Measurements from ENCODE around the gene TNKS1BP1.

The TNKS1BP1 gene

GRCh38 chr11:57305523-57305922, 19.2 kb downstream of the TNKS1BP1 start:
- Histone ChIP-seq H3K27me3 (ENCODE audit: insufficient read depth, low read length) (no peaks in the 10 kb centered on the region), H3F3A (ENCODE audit: insufficient read depth, low read length) (no peaks in the 10 kb centered on the region), H4K20me1 (ENCODE audit: insufficient read depth, low read length) (no peaks in the 10 kb centered on the region), H3K4me2 (ENCODE audit: low read length) (no peak overlapping the region), H3K4me3 (ENCODE audit: low read depth, low read length, poor library complexity, severe bottlenecking) (no peak overlapping the region), H2AFZ (ENCODE audit: low read length) (no peak overlapping the region), H3K9me3 (ENCODE audit: low read length) (no peaks in the 10 kb centered on the region), H3K4me1 (ENCODE audit: insufficient read depth, low read length, severe bottlenecking) (no peaks in the 10 kb centered on the region), H3K27ac (ENCODE audit: low read depth, low read length, poor library complexity, severe bottlenecking) (no peak overlapping the region), H3K9me2 (ENCODE audit: low read depth, low read length) (no peaks in the 10 kb centered on the region), H3K79me2 (ENCODE audit: insufficient read depth, low read length) (no peaks in the 10 kb centered on the region), H3K36me3 (ENCODE audit: insufficient read depth, low read length) (peaks cover 31% of the 10 kb centered on the region), H3K9ac (ENCODE audit: low read length) (no peak overlapping the region)
- TF ChIP-seq EZH2 (IDR thresholded peaks at IDR 0.05; ENCODE audit: borderline replicate concordance, low read length) (no peak), CTCF (IDR thresholded peaks at IDR 0.05; ENCODE audit: low read length) (no peak)

GRCh38 chr11:57303990-57304579, 20.7 kb downstream of the TNKS1BP1 start:
- no peak overlapping the region for H3K4me3 ChIP-seq (ENCODE audit: low read depth, low read length, poor library complexity, severe bottlenecking)
- H3K9ac ChIP-seq (ENCODE audit: low read length), result no peak overlapping the region
- H4K20me1 ChIP-seq (ENCODE audit: insufficient read depth, low read length), result no peaks in the 10 kb centered on the region
- no peaks in the 10 kb centered on the region for H3K4me1 ChIP-seq (ENCODE audit: insufficient read depth, low read length, severe bottlenecking)
- H3K36me3 ChIP-seq (ENCODE audit: insufficient read depth, low read length), result peaks cover 31% of the 10 kb centered on the region
- no peaks in the 10 kb centered on the region for H3K9me2 ChIP-seq (ENCODE audit: low read depth, low read length)
- H3K27me3 ChIP-seq (ENCODE audit: insufficient read depth, low read length), result no peaks in the 10 kb centered on the region
- no peak overlapping the region for H3K4me2 ChIP-seq (ENCODE audit: low read length)
- TF ChIP-seq CTCF (IDR thresholded peaks at IDR 0.05; ENCODE audit: low read length) (no peak), EZH2 (IDR thresholded peaks at IDR 0.05; ENCODE audit: borderline replicate concordance, low read length) (no peak)
- no peak overlapping the region for H3K27ac ChIP-seq (ENCODE audit: low read depth, low read length, poor library complexity, severe bottlenecking)
- no peak overlapping the region for H2AFZ ChIP-seq (ENCODE audit: low read length)
- no peaks in the 10 kb centered on the region; the same call in 1 of the 2 replicates for H3K9me3 ChIP-seq (ENCODE audit: low read length)
- no peaks in the 10 kb centered on the region for H3F3A ChIP-seq (ENCODE audit: insufficient read depth, low read length)
- H3K79me2 ChIP-seq (ENCODE audit: insufficient read depth, low read length), result no peaks in the 10 kb centered on the region

- no peaks in the 10 kb centered on the region for H3K79me2 ChIP-seq (ENCODE audit: insufficient read depth, low read length)
- H3K27me3 ChIP-seq (ENCODE audit: insufficient read depth, low read length), result no peaks in the 10 kb centered on the region
- H3K9ac ChIP-seq (ENCODE audit: low read length), result no peak overlapping the region
- no peaks in the 10 kb centered on the region for H3K9me2 ChIP-seq (ENCODE audit: low read depth, low read length)
- peaks cover 33% of the 10 kb centered on the region for H3K36me3 ChIP-seq (ENCODE audit: insufficient read depth, low read length)
- no peak overlapping the region for H3K27ac ChIP-seq (ENCODE audit: low read depth, low read length, poor library complexity, severe bottlenecking)
- no peak overlapping the region for H3K4me3 ChIP-seq (ENCODE audit: low read depth, low read length, poor library complexity, severe bottlenecking)
- no peak overlapping the region for H2AFZ ChIP-seq (ENCODE audit: low read length)
- H3F3A ChIP-seq (ENCODE audit: insufficient read depth, low read length), result no peaks in the 10 kb centered on the region
- no peak overlapping the region for H3K4me2 ChIP-seq (ENCODE audit: low read length)
- no peaks in the 10 kb centered on the region for H4K20me1 ChIP-seq (ENCODE audit: insufficient read depth, low read length)
- H3K9me3 ChIP-seq (ENCODE audit: low read length), result no peaks in the 10 kb centered on the region; the same call in 1 of the 2 replicates
- TF ChIP-seq CTCF (IDR thresholded peaks at IDR 0.05; ENCODE audit: low read length), result no peak
- H3K4me1 ChIP-seq (ENCODE audit: insufficient read depth, low read length, severe bottlenecking), result no peaks in the 10 kb centered on the region
Measured at GRCh38 chr11:57303280-57303989, 21.3 kb downstream of the TNKS1BP1 start.

Measured in OCI-LY1 (cell line).